Gastroesophageal sphincter (tissue), 3 donors: ENCODE results near the gene RHD.

ENCODE experiments used
- EP300 ChIP-seq: sonication (generic); formaldehyde crosslinking; IDR thresholded peaks from one replicate; pipeline ENCODE4 v1.6.1; 2017; ENCODE audit warnings: antibody characterized with exemption, mild to moderate bottlenecking
- POLR2AphosphoS5 ChIP-seq: sonication (generic); formaldehyde crosslinking; IDR thresholded peaks from one replicate; pipeline ENCODE4 v1.6.1; 2017; ENCODE audit warnings: antibody characterized with exemption
- TF ChIP-seq, protein P1 (sequence below), 4 experiments: fragments of 200-600 bp in 2 of 4; fragments of 450-650 bp in 2 of 4; sonication (generic) in 1 of 4; IDR thresholded peaks; one replicate each; pipeline ENCODE4 v1.5.1; 2017 to 2019; ENCODE audit warnings: antibody characterized with exemption in 4 of 4, mild to moderate bottlenecking in 2 of 4, moderate library complexity in 2 of 4

DNA sequence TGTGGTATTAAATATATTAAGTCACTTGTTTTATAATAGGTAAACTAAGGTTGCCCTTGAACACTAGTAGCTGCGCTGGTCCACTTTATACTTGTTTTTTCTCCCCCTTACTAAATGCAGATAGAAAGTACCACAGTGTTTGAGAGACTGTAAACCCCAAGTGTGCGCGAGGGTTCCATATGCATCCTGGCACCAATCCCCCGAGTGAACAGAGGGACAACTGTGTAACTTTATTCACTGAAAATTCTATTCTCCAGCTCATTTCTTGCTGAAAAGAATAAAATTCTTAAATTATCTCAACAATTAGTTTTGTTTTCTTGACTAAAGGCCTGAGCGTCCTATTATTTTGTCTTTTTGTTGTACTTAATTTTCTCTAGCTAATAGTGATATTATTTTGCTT, 26.9 kb upstream of the RHD start:
- TF ChIP-seq, protein P1, sequence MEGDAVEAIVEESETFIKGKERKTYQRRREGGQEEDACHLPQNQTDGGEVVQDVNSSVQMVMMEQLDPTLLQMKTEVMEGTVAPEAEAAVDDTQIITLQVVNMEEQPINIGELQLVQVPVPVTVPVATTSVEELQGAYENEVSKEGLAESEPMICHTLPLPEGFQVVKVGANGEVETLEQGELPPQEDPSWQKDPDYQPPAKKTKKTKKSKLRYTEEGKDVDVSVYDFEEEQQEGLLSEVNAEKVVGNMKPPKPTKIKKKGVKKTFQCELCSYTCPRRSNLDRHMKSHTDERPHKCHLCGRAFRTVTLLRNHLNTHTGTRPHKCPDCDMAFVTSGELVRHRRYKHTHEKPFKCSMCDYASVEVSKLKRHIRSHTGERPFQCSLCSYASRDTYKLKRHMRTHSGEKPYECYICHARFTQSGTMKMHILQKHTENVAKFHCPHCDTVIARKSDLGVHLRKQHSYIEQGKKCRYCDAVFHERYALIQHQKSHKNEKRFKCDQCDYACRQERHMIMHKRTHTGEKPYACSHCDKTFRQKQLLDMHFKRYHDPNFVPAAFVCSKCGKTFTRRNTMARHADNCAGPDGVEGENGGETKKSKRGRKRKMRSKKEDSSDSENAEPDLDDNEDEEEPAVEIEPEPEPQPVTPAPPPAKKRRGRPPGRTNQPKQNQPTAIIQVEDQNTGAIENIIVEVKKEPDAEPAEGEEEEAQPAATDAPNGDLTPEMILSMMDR (IDR thresholded peaks at IDR 0.05) = no peak
- TF ChIP-seq POLR2AphosphoS5 (no peak), EP300 (no peak)
